ENCODE results near the gene SPATA20. TPM values are rescaled to one million over a fixed set of nuclear protein-coding genes. Genes with fewer than 3 reads are reported as not detected.

Gene SPATA20
- total RNA-seq, 2 experiments from 2014 or later, result 10.2 to 10.3 TPM

DNA sequence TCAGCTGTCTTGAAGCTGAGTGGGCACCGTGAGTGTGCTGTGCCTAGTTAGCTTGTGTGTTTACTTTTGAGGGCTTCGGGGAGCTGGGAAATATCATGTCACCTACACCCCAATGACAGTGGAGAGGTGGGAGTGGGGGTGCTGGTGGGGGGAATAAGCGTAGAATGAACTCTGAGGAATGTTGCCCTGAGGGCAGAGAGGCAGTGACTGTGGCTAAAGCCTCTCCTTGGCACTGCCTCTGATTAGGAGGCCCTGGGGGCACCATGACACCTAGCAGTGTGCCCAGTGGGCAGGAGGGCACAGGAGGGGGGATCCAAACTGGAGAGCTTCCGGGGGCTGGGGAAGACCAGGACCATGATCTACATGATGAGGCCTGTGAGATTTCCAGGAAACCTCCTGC lies 38.4 kb downstream of the SPATA20 start:
- H3K36me3 ChIP-seq (ENCODE audit: insufficient read depth, low read length), result no peaks in the 10 kb centered on the region
- Mint-ChIP-seq H3K27me3 (peaks cover 10% of the 10 kb centered on the region), H3K4me3 (no peak overlapping the region), H3K9me3 (no peaks in the 10 kb centered on the region), H3K36me3 (ENCODE audit: low read depth) (no peaks in the 10 kb centered on the region), H3K27ac (no peak overlapping the region), H3K4me1 (ENCODE audit: low read depth) (no peaks in the 10 kb centered on the region)
- no peak overlapping the region for H3K27ac ChIP-seq (ENCODE audit: low read depth in 1 of 2, low read length in 2 of 2)
- DNase-seq (no peak), ATAC-seq (ENCODE audit: poor library complexity) (no peak)
- CTCF ChIA-PET, result no interaction called here
- no peak overlapping the region for H3K4me3 ChIP-seq (ENCODE audit: low read length)
- intact Hi-C loops (cut with DNase I, micrococcal nuclease), result no loop called here
- H3K9me3 ChIP-seq (ENCODE audit: control insufficient read depth in 1 of 2, insufficient read depth in 1 of 2, low read length in 2 of 2), result no peaks in the 10 kb centered on the region
- H3K27me3 ChIP-seq (ENCODE audit: control insufficient read depth in 1 of 2, insufficient read depth in 2 of 2, low read length in 2 of 2), result no peaks in the 10 kb centered on the region
- TF ChIP-seq, protein P1, sequence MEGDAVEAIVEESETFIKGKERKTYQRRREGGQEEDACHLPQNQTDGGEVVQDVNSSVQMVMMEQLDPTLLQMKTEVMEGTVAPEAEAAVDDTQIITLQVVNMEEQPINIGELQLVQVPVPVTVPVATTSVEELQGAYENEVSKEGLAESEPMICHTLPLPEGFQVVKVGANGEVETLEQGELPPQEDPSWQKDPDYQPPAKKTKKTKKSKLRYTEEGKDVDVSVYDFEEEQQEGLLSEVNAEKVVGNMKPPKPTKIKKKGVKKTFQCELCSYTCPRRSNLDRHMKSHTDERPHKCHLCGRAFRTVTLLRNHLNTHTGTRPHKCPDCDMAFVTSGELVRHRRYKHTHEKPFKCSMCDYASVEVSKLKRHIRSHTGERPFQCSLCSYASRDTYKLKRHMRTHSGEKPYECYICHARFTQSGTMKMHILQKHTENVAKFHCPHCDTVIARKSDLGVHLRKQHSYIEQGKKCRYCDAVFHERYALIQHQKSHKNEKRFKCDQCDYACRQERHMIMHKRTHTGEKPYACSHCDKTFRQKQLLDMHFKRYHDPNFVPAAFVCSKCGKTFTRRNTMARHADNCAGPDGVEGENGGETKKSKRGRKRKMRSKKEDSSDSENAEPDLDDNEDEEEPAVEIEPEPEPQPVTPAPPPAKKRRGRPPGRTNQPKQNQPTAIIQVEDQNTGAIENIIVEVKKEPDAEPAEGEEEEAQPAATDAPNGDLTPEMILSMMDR (IDR thresholded peaks at IDR 0.05), result no peak
- no peaks in the 10 kb centered on the region for H3K4me1 ChIP-seq (ENCODE audit: insufficient read depth, low read length)
- POLR2A ChIA-PET, result no interaction called here

DNA sequence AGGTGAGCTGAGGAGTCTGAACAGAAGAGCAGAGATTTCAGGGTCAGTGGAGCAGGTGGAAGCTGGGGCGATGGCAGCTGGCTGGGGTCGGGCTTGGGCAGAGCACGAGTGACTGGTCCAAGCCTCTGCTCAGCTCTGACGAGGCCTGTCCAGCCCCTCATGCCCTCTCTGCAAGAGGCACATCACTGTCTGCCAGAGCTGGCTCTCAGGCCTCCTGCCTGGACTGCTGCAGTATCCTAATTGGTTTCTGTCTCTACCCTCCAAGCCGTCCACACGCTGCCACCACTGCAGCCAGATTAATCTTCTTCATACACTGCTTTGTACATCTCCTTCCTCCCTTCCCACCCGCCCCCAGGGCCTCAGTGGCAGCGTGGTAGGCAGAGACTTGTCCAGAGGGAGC lies 38.9 kb downstream of the SPATA20 start:
- Mint-ChIP-seq H3K4me3 (no peak overlapping the region), H3K9me3 (no peaks in the 10 kb centered on the region), H3K27ac (no peak overlapping the region), H3K36me3 (ENCODE audit: low read depth) (no peaks in the 10 kb centered on the region), H3K27me3 (peaks cover 10% of the 10 kb centered on the region), H3K4me1 (ENCODE audit: low read depth) (no peaks in the 10 kb centered on the region)
- Histone ChIP-seq H3K27me3 (ENCODE audit: control insufficient read depth in 1 of 2, insufficient read depth in 2 of 2, low read length in 2 of 2) (no peaks in the 10 kb centered on the region), H3K27ac (ENCODE audit: low read depth in 1 of 2, low read length in 2 of 2) (no peak overlapping the region), H3K9me3 (ENCODE audit: control insufficient read depth in 1 of 2, insufficient read depth in 1 of 2, low read length in 2 of 2) (no peaks in the 10 kb centered on the region), H3K36me3 (ENCODE audit: insufficient read depth, low read length) (no peaks in the 10 kb centered on the region), H3K4me3 (ENCODE audit: low read length) (no peak overlapping the region), H3K4me1 (ENCODE audit: insufficient read depth, low read length) (no peaks in the 10 kb centered on the region)
- ATAC-seq (ENCODE audit: poor library complexity) (no peak), DNase-seq (no peak)
- POLR2A ChIA-PET, result no interaction called here
- intact Hi-C loops (cut with DNase I, micrococcal nuclease), result no loop called here
- CTCF ChIA-PET, result no interaction called here
- TF ChIP-seq, protein P1 (IDR thresholded peaks at IDR 0.05), result no peak

DNA sequence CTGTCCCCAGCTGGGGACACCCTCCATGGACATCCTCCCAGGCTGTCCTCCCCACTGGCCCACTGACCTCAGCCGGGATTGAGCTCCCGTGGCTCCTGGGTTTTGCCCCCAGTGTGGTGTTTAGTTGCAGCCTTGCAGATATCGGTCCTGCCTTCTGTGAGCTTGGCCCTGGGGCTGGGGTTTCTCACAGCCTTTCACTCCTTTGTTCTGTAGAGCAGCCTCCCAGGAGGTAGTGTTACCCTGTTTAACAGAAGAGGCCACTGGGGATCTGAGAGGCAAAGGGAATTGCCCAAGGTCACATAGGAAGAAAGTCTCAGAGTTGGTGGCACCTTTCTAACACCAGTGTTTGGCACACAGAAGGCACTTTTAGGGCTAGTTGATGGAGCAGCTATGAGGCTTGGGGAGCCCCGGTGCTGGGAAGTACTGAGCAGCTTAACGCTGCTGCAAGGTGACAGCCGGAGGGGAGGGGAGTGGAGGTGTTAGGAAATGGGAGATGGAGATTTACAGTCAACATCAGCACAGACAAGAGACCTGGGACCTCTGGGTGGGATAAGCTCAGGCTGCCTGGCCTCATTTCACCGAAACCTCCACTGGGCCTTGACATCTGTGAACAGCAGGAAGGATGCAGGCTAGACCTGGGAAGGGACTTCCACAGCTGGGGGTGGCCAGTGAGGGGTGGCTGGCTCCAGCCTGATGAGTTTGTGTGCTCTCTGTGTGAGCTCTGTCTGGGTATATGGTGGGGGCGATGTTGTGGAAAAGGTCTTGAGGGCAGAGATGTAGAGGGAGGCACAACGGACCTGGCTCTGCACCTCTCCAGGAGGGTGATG lies 39.7 kb downstream of the SPATA20 start:
- Histone ChIP-seq H3K27ac (ENCODE audit: low read depth in 1 of 2, low read length in 2 of 2) (no peak overlapping the region), H3K27me3 (ENCODE audit: control insufficient read depth in 1 of 2, insufficient read depth in 2 of 2, low read length in 2 of 2) (no peaks in the 10 kb centered on the region), H3K4me3 (ENCODE audit: low read length) (no peak overlapping the region), H3K36me3 (ENCODE audit: insufficient read depth, low read length) (no peaks in the 10 kb centered on the region), H3K4me1 (ENCODE audit: insufficient read depth, low read length) (no peaks in the 10 kb centered on the region), H3K9me3 (ENCODE audit: control insufficient read depth in 1 of 2, insufficient read depth in 1 of 2, low read length in 2 of 2) (no peaks in the 10 kb centered on the region)
- TF ChIP-seq, protein P1 (IDR thresholded peaks at IDR 0.05), result no peak
- intact Hi-C loops (cut with DNase I, micrococcal nuclease), result no loop called here
- H3K27me3 Mint-ChIP-seq, result peaks cover 10% of the 10 kb centered on the region
- H3K4me3 Mint-ChIP-seq, result no peak overlapping the region
- no peak overlapping the region for H3K27ac Mint-ChIP-seq
- no peaks in the 10 kb centered on the region for H3K36me3 Mint-ChIP-seq (ENCODE audit: low read depth)
- POLR2A ChIA-PET, result no interaction called here
- no peaks in the 10 kb centered on the region for H3K9me3 Mint-ChIP-seq
- CTCF ChIA-PET, result no interaction called here
- DNase-seq (no peak), ATAC-seq (ENCODE audit: poor library complexity) (no peak)
- H3K4me1 Mint-ChIP-seq (ENCODE audit: low read depth), result no peaks in the 10 kb centered on the region
